Liver (tissue), 9 donors: ENCODE measurements around the gene CLIC1. TPM values are rescaled to one million over a fixed set of nuclear protein-coding genes. Genes with fewer than 3 reads are reported as not detected.

ENCODE experiments used
- DNase-seq: peaks from one replicate; pipeline ENCODE4 v3.0.0-alpha.2; 2017; ENCODE audit warnings: low spot score
- H3K27ac ChIP-seq, 2 donors: one replicate each; pipeline ENCODE4 v1.7.0; 2013; ENCODE audit warnings: inconsistent platforms in 2 of 2, low read length in 2 of 2, control low read depth in 1 of 2, low read depth in 1 of 2, mild to moderate bottlenecking in 1 of 2
- H3K27me3 ChIP-seq, 4 donors: one replicate each; pipeline versions ENCODE4 v1.6.1 to v1.7.0; 2013; ENCODE audit warnings: low read length in 3 of 4, inconsistent platforms in 1 of 4, mild to moderate bottlenecking in 1 of 4, moderate library complexity in 1 of 4; ENCODE audit not compliant: control insufficient read depth in 4 of 4, insufficient read depth in 4 of 4
- H3K36me3 ChIP-seq, 4 donors: one replicate each; pipeline versions ENCODE4 v1.6.1 to v1.7.0; 2013; ENCODE audit warnings: low read length in 3 of 4, mild to moderate bottlenecking in 3 of 4, low read depth in 1 of 4, moderate library complexity in 1 of 4; ENCODE audit not compliant: control insufficient read depth in 4 of 4, insufficient read depth in 3 of 4
- H3K4me1 ChIP-seq, 4 donors: one replicate each; pipeline versions ENCODE4 v1.6.1 to v1.7.0; 2013; ENCODE audit warnings: low read length in 3 of 4, mild to moderate bottlenecking in 3 of 4, moderate library complexity in 1 of 4; ENCODE audit not compliant: control insufficient read depth in 4 of 4, insufficient read depth in 4 of 4
- H3K4me3 ChIP-seq, 3 donors: one replicate each; pipeline versions ENCODE4 v1.6.1 to v1.7.0; 2013; ENCODE audit warnings: low read length in 3 of 3, control low read depth in 1 of 3, low read depth in 1 of 3, mild to moderate bottlenecking in 1 of 3
- H3K9ac ChIP-seq, 2 donors: one replicate each; pipeline ENCODE4 v1.7.0; 2013; ENCODE audit warnings: low read length in 2 of 2, mild to moderate bottlenecking in 2 of 2, moderate library complexity in 2 of 2, control low read depth in 1 of 2, low read depth in 1 of 2
- H3K9me3 ChIP-seq, 4 donors: one replicate each; pipeline versions ENCODE4 v1.6.1 to v1.7.0; 2013; ENCODE audit warnings: low read length in 3 of 4; ENCODE audit not compliant: control insufficient read depth in 4 of 4
- ATF3 ChIP-seq: IDR thresholded peaks from 2 replicates; pipeline ENCODE4 v1.6.1; 2016; ENCODE audit warnings: antibody characterized with exemption
- CTCF ChIP-seq: fragments of 150-350 bp; IDR thresholded peaks from 2 replicates; pipeline ENCODE4 v1.5.1; 2017; ENCODE audit warnings: improper control_type of control experiment, low read depth, low read length; ENCODE audit not compliant: missing input control
- EGR1 ChIP-seq, 2 donors: IDR thresholded peaks; 2 replicates each; pipeline ENCODE4 v1.6.1; 2016 to 2018; ENCODE audit warnings: antibody characterized with exemption in 2 of 2, low read depth in 2 of 2
- FOXA1 ChIP-seq: IDR thresholded peaks from 2 replicates; pipeline ENCODE4 v1.6.1; 2016; ENCODE audit warnings: antibody characterized with exemption
- FOXA2 ChIP-seq: IDR thresholded peaks from 2 replicates; pipeline ENCODE4 v1.6.1; 2016; ENCODE audit warnings: antibody characterized with exemption
- GABPA ChIP-seq, 2 donors: IDR thresholded peaks in 1 of 2; conservative IDR thresholded peaks in 1 of 2; 2 replicates each; pipeline ENCODE4 v1.6.1; 2016; ENCODE audit warnings: antibody characterized with exemption in 2 of 2, mild to moderate bottlenecking in 1 of 2, moderate library complexity in 1 of 2
- HNF4A ChIP-seq, 2 donors: conservative IDR thresholded peaks; 2 replicates each; pipeline ENCODE4 v1.6.1; 2016; ENCODE audit warnings: antibody characterized with exemption in 2 of 2, mild to moderate bottlenecking in 2 of 2
- HNF4G ChIP-seq: IDR thresholded peaks from 2 replicates; pipeline ENCODE4 v1.6.1; 2016; ENCODE audit warnings: antibody characterized with exemption
- JUND ChIP-seq, 2 donors: IDR thresholded peaks; 2 replicates each; pipeline ENCODE4 v1.6.1; 2016; ENCODE audit warnings: antibody characterized with exemption in 2 of 2
- MAX ChIP-seq: IDR thresholded peaks from 2 replicates; pipeline ENCODE4 v1.6.1; 2016; ENCODE audit warnings: antibody characterized with exemption
- NR2F2 ChIP-seq: IDR thresholded peaks from 2 replicates; pipeline ENCODE4 v1.6.1; 2016; ENCODE audit warnings: antibody characterized with exemption
- RAD21 ChIP-seq, 2 donors: IDR thresholded peaks; 2 replicates each; pipeline ENCODE4 v1.6.1; 2016; ENCODE audit warnings: antibody characterized with exemption in 2 of 2, mild to moderate bottlenecking in 2 of 2
- REST ChIP-seq: IDR thresholded peaks from 2 replicates; pipeline ENCODE4 v1.6.1; 2016; ENCODE audit warnings: antibody characterized with exemption, mild to moderate bottlenecking
- RXRA ChIP-seq, 2 donors: IDR thresholded peaks; 2 replicates each; pipeline ENCODE4 v1.6.1; 2017 to 2018; ENCODE audit warnings: antibody characterized with exemption in 2 of 2, mild to moderate bottlenecking in 1 of 2
- SP1 ChIP-seq: IDR thresholded peaks from 2 replicates; pipeline ENCODE4 v1.6.1; 2018; ENCODE audit warnings: antibody characterized with exemption, mild to moderate bottlenecking
- TAF1 ChIP-seq: conservative IDR thresholded peaks from 2 replicates; pipeline ENCODE4 v1.6.1; 2016; ENCODE audit warnings: antibody characterized with exemption, mild to moderate bottlenecking
- YY1 ChIP-seq: IDR thresholded peaks from 2 replicates; pipeline ENCODE4 v1.6.1; 2016; ENCODE audit warnings: antibody characterized with exemption, mild to moderate bottlenecking
- WGBS: extraction: QIAGEN DNeasy Blood & Tissue Kit; methylation state at CpG from one replicate; pipeline ENCODE4 v1.1.7; 2013; 5-methylcytosine and 5-hydroxymethylcytosine counted together
- polyA plus RNA-seq, 2 donors: library from polyadenylated mRNA; stranded (reverse) in 1 of 2; unstranded in 1 of 2; fragments of 200-250 nt in 1 of 2; fragments of >200 nt in 1 of 2; fragmentation: Nextera tagmentation in 1 of 2; extraction: Ambion mirVana in 1 of 2; gene quantifications; one replicate each; pipeline versions ENCODE4 v1.2.1 to v1.2.3, GENCODE V29; 2013 to 2015
- total RNA-seq, 2 donors: library from RNA; depleted of rRNA; stranded (reverse); fragments of >200 nt; gene quantifications; one replicate each; pipeline ENCODE4 v1.2.3, GENCODE V29; 2014
- TF ChIP-seq, protein P1 (sequence below): IDR thresholded peaks from 2 replicates; pipeline ENCODE4 v1.6.1; 2016; ENCODE audit warnings: antibody characterized with exemption
- donor health status: healthy.
- donor health status: healthy.
- donor health status: healthy.
- donor health status: healthy.
- donor health status: healthy.

CLIC1 gene
- total and polyA plus RNA-seq, 4 donors, result 56.5 to 124 (median 64.5) TPM

DNA sequence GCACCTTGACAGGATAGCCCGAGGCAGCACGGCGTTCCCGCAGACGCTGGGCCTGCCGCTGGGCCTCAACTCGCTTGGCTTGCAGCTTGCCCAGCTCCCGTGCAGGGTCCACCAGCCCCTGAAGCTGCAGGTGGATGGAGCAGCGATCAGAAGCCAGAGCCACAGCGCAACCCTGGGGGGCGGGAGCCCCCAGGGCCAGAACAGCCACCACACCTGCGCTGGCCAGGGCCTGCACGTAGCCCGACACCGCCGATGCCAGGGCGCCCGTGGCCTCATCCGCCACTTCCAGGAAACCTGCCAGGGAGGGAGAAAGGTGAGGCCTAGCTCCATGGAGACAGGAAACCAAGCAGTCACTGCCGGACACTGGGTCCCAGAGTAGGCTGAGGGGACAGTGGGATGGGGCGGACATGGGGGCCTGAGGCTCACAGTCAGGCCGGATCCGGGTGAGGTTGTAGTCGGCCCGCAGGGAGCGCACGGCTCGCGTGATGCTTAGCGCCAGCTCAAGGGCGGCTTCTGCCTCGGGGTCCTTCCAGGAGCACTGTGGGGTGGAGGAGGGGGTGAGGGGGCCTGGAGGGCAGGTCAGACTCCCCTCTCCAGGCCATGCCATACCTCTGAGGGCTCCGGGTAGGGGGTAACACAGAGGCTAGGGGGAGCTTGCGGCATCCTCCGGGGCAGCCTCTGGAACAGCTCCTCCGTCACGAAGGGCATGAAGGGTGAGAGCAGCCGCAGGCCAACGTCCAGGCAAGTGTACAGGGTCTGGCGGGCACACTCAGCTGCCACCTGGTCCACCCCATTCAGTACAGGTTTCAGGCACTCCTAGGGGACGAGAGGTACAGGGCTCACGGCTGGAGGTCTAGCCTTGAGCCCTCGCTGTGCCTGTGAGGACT is 42.9 kb upstream of the CLIC1 start:
- Histone ChIP-seq H3K36me3 (peaks cover 5 to 39% (median 9%) of the 10 kb centered on the region in 4 donors), H3K9me3 (no peaks in the 10 kb centered on the region), H3K4me3 (no peak overlapping the region), H3K27ac (peak overlapping the region; percentile 26 to 31), H3K4me1 (peaks cover 6 to 39% (median 28%) of the 10 kb centered on the region in 4 donors), H3K27me3 (no peaks in the 10 kb centered on the region), H3K9ac (no peak overlapping the region)
- 88% methylated on average over 43 of the region's 43 CpGs for WGBS
- DNase-seq, result no peak
- TF ChIP-seq MAX (no peak), HNF4A (conservative IDR thresholded peaks at IDR 0.05) (no peak), CTCF (no peak), RAD21 (IDR thresholded peaks at IDR 0.05) (no peak), TAF1 (no peak), GABPA (IDR thresholded peaks at IDR 0.05 in 1 of 2, conservative IDR thresholded peaks at IDR 0.05 in 1 of 2) (no peak), REST (no peak), JUND (IDR thresholded peaks at IDR 0.05) (no peak), FOXA2 (no peak), SP1 (no peak), NR2F2 (no peak), FOXA1 (no peak), YY1 (no peak), RXRA (IDR thresholded peaks at IDR 0.05) (no peak), ATF3 (no peak), HNF4G (no peak), EGR1 (IDR thresholded peaks at IDR 0.05; ENCODE audit: low read depth in 2 of 2) (no peak)
- TF ChIP-seq, protein P1, sequence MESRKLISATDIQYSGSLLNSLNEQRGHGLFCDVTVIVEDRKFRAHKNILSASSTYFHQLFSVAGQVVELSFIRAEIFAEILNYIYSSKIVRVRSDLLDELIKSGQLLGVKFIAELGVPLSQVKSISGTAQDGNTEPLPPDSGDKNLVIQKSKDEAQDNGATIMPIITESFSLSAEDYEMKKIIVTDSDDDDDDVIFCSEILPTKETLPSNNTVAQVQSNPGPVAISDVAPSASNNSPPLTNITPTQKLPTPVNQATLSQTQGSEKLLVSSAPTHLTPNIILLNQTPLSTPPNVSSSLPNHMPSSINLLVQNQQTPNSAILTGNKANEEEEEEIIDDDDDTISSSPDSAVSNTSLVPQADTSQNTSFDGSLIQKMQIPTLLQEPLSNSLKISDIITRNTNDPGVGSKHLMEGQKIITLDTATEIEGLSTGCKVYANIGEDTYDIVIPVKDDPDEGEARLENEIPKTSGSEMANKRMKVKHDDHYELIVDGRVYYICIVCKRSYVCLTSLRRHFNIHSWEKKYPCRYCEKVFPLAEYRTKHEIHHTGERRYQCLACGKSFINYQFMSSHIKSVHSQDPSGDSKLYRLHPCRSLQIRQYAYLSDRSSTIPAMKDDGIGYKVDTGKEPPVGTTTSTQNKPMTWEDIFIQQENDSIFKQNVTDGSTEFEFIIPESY, result no peak
